ENCODE data around the gene SIGLEC15.

The SIGLEC15 gene

DNA sequence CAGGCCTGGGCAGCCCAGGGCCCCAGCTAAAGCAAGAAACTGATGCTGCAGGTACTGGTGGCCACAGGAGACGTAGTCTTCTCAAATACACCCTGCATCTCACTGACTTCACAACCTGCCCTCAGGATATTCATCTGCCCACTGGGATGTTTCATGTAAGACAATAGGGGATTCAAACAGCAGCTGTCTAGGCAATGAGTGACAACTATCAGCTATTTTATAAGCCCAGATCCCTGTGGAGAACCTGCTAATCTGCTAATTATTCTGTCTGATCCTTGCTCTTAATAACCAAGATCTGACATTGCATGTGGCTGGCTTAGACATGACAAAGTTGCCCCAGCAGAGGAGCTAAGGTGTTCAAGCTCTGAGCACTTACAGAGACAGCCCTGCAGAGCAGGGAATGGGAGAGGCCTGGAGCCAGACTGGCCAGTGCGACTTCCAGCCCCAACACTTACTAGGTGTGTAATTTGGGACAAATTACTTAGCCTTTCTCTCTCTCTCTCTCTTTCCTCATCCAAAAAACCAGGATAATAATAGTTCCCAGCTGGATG, 28.6 kb downstream of the SIGLEC15 start:
- TF ChIP-seq Cebpa-rat (IDR thresholded peaks at IDR 0.05), result no peak
- Histone ChIP-seq H3K4me3 (no peak overlapping the region), H3K4me2 (no peak overlapping the region), H3K9ac (no peak overlapping the region), H3K27me3 (no peaks in the 10 kb centered on the region; the same call in 1 of the 2 replicates), H3K9me3 (no peaks in the 10 kb centered on the region), H4K20me1 (peaks cover 32% of the 10 kb centered on the region), H3K27ac (no peak overlapping the region), H3K36me3 (peaks cover 82% of the 10 kb centered on the region), H3K4me1 (peaks cover 26% of the 10 kb centered on the region)

DNA sequence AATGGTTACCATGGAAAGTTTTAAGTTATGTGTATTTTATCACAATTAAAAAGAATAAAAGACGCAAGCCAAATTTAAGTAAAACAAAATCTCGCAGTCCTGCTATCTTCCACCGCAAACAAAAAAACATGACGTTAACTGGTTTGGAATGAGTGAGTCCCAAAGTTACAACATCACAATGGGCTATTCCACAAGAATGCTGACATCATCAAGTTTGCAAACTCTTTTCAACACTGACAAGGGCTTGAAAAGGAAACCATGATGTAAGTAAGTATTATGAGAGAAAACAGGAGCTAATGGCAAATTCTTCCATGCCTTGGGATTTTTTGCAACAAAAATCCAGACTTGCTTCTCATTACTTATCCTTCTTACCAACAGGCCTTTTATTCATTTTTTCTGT, 31.1 kb downstream of the SIGLEC15 start:
- Histone ChIP-seq H3K4me3 (no peak overlapping the region), H3K9me3 (no peaks in the 10 kb centered on the region), H4K20me1 (peaks cover 10% of the 10 kb centered on the region), H3K27me3 (no peaks in the 10 kb centered on the region), H3K4me1 (peaks cover 2% of the 10 kb centered on the region), H3K9ac (no peak overlapping the region), H3K4me2 (no peak overlapping the region), H3K36me3 (peaks cover 89% of the 10 kb centered on the region), H3K27ac (no peak overlapping the region)
- no peak for TF ChIP-seq Cebpa-rat (IDR thresholded peaks at IDR 0.05)

DNA sequence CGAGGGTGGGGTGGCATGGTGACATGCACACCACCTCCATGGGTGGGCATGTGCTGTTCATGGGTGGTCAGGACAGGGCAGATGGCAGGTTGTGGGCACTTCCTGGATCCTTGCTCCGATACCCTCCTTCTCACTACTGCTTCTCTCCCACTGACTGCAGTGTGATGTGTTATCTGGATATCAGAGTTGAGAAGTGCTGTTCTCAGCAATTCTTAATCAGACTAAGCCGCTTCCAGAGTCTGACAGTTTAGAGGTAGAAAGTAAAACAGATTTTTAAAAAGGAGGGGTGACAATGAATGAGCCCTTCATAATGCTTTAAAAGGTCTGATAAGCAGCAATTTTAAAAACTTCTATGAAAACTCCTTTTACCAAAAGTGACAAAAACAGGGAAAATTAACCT, 33.9 kb downstream of the SIGLEC15 start:
- no peaks in the 10 kb centered on the region for H3K4me1 ChIP-seq
- no peak for TF ChIP-seq Cebpa-rat (IDR thresholded peaks at IDR 0.05)
- no peak overlapping the region for H3K4me3 ChIP-seq
- no peaks in the 10 kb centered on the region for H4K20me1 ChIP-seq
- H3K4me2 ChIP-seq, result no peak overlapping the region
- peaks cover 86% of the 10 kb centered on the region for H3K36me3 ChIP-seq
- H3K27ac ChIP-seq, result no peak overlapping the region
- no peaks in the 10 kb centered on the region for H3K9me3 ChIP-seq
- no peaks in the 10 kb centered on the region for H3K27me3 ChIP-seq
- H3K9ac ChIP-seq, result no peak overlapping the region

DNA sequence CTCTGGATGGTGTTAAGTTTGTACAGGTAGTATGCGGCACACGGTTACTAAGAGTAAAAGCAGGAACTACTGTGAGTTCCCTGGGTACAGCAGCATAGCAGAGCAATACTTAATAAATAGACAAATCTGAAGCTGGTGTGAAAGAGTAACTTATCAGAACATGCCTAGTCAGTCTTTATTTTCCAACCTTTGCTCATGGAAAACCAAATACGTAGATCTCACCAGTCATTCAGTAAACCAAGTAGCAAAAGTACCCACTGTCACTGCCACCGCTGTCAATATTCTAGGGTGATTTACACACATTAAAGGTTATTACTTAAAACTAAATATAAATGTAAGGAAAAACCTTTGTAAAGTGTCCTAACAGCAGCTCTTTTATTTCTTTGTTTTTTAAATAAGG, 35.0 kb downstream of the SIGLEC15 start:
- H3K27ac ChIP-seq, result no peak overlapping the region
- peaks cover 86% of the 10 kb centered on the region for H3K36me3 ChIP-seq

DNA sequence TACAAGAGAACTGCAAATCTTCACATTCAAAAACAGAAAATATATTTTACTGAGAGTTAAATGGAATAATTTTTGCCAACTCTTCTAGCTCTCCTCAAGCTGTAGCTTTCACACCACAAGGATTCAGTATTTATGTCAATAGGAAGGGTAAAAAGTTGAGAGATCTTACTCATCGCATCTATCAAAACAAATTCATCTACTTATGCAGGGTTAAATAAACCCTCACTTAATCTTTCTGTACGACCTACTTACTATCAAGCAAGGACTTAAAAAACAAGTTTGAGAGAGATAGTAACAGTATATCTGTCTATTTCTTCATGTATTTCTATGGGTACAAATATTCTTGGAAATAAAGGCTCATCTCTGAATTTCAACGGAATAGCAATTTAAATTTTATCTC, 35.5 kb downstream of the SIGLEC15 start:
- Histone ChIP-seq H3K4me3 (no peak overlapping the region), H3K36me3 (peaks cover 86% of the 10 kb centered on the region), H3K9ac (no peak overlapping the region), H3K4me1 (no peaks in the 10 kb centered on the region), H3K4me2 (no peak overlapping the region), H3K27me3 (no peaks in the 10 kb centered on the region), H4K20me1 (no peaks in the 10 kb centered on the region), H3K9me3 (no peaks in the 10 kb centered on the region), H3K27ac (no peak overlapping the region)
- TF ChIP-seq Cebpa-rat (IDR thresholded peaks at IDR 0.05), result no peak

More for the DNA sequence above, 35.0 kb downstream of the SIGLEC15 start:
- TF ChIP-seq Cebpa-rat (IDR thresholded peaks at IDR 0.05), result no peak
- Histone ChIP-seq H4K20me1 (no peaks in the 10 kb centered on the region), H3K9me3 (no peaks in the 10 kb centered on the region), H3K27me3 (no peaks in the 10 kb centered on the region), H3K4me3 (no peak overlapping the region), H3K9ac (no peak overlapping the region), H3K4me1 (no peaks in the 10 kb centered on the region), H3K4me2 (no peak overlapping the region)

DNA sequence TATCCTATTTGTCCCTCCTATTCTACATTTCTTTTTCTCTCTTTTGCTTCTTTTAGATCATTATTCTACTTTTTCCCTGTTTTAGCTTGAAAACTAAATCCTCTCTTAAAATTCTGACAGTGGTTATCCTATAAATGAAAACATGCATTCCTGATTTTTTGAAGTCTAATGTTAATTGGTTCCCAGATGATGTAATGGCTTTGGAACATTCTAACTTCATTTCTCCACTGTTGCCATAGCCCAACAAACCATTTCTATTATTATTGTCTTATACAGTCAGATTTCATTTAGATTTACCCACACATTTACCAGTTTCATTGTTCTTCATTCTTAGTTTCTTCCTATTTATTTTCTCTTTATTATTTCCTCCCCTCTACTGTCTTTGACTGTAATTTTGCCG, 36.5 kb downstream of the SIGLEC15 start:
- no peaks in the 10 kb centered on the region for H3K9me3 ChIP-seq
- no peaks in the 10 kb centered on the region for H3K4me1 ChIP-seq
- TF ChIP-seq Cebpa-rat (IDR thresholded peaks at IDR 0.05), result no peak
- H3K4me3 ChIP-seq, result no peak overlapping the region
- peaks cover 86% of the 10 kb centered on the region for H3K36me3 ChIP-seq
- H3K27me3 ChIP-seq, result no peaks in the 10 kb centered on the region
- H3K9ac ChIP-seq, result no peak overlapping the region
- no peaks in the 10 kb centered on the region for H4K20me1 ChIP-seq
- no peak overlapping the region for H3K27ac ChIP-seq
- H3K4me2 ChIP-seq, result no peak overlapping the region

DNA sequence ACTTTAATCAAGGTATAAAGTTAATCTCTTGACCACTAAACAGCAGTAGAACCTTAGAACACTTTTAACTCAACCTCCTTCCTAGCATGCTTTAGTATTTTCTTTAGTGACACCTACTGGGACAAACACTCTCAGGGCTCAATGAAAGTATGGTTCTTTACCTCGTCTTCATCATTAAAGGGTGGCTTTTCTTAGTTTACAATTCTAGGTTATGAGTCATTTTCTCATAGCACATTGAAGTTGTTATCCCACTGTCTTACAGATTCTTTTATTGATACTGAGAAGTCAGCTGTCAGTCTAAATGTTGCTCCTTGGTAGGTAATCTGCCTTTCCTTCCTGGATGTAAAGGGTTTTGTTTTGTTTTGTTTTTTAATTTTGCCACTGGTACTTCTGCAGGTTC, 38.0 kb downstream of the SIGLEC15 start:
- peaks cover 86% of the 10 kb centered on the region for H3K36me3 ChIP-seq
- H3K27me3 ChIP-seq, result no peaks in the 10 kb centered on the region

DNA sequence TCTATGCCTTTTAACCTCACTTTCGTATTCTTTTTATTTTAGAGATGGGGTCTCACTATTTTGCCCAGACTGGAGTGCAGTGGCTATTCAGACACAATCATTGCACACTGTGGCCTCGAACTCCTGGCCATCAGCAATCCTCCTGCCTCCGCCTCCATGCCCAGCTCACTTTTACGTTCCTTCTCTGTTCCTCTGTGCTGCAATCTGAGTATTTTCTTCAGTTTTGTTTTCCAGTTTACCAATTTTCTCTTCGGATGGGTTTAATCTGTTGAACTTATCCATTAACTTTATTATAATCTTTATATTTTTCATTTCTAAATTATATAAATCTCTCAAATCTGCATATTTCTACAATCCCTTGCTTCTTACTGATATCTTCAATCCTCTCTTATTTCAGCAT, 38.6 kb downstream of the SIGLEC15 start:
- Histone ChIP-seq H3K36me3 (peaks cover 81% of the 10 kb centered on the region), H3K27ac (no peak overlapping the region), H3K4me1 (no peaks in the 10 kb centered on the region), H3K9me3 (no peaks in the 10 kb centered on the region), H3K4me2 (no peak overlapping the region), H3K27me3 (no peaks in the 10 kb centered on the region), H4K20me1 (no peaks in the 10 kb centered on the region), H3K4me3 (no peak overlapping the region), H3K9ac (no peak overlapping the region)
- TF ChIP-seq Cebpa-rat (IDR thresholded peaks at IDR 0.05), result no peak

More for the DNA sequence above, 38.0 kb downstream of the SIGLEC15 start:
- Histone ChIP-seq H3K4me1 (no peaks in the 10 kb centered on the region), H3K9me3 (no peaks in the 10 kb centered on the region), H3K4me3 (no peak overlapping the region), H3K27ac (no peak overlapping the region), H3K4me2 (no peak overlapping the region), H4K20me1 (no peaks in the 10 kb centered on the region), H3K9ac (no peak overlapping the region)
- TF ChIP-seq Cebpa-rat (IDR thresholded peaks at IDR 0.05), result no peak

DNA sequence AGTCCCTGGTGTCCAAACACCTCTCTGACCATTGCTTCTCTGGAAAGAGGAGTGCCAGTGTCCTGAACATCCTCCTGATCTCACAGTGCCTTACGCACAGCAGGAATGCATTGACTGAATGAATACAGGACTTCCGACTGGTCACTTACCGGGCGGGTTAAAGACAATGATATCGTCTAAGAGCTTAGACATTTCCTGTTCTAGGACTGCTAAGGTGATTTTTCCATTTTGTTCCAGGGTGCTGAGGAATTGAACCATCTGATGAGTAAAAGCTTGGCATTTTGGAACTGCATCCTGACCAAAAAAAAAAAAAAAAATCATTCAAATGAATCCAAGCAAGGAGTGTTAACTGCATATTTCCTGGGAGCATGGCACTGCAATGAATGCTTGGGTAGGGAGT, 40.0 kb downstream of the SIGLEC15 start:
- peaks cover 81% of the 10 kb centered on the region for H3K36me3 ChIP-seq

DNA sequence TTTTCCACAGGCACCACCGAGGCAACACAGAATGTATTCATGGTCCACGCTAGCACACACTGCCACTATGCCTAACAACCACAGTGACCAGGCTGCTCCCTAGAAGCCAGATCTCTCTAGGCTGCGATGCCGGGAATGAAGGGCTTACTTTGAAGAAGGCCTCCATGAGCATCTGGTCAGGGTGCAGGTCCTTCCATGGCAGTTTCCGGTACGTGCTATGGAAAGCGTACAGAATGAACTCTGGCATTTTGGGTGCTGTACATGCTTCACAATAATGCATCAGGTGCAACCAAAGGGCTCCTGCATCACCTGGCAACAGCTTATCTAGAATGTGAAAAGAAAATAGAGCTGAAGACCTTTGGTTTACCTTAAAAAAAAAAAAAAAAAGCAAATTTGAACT, 44.9 kb downstream of the SIGLEC15 start:
- no peak overlapping the region for H3K4me3 ChIP-seq
- no peaks in the 10 kb centered on the region for H3K27me3 ChIP-seq
- H3K4me1 ChIP-seq, result peaks cover 14% of the 10 kb centered on the region
- peaks cover 88% of the 10 kb centered on the region for H3K36me3 ChIP-seq
- H3K27ac ChIP-seq, result no peak overlapping the region
- TF ChIP-seq Cebpa-rat (IDR thresholded peaks at IDR 0.05), result no peak
- H3K4me2 ChIP-seq, result no peak overlapping the region
- H4K20me1 ChIP-seq, result no peaks in the 10 kb centered on the region
- peaks cover 40% of the 10 kb centered on the region for H3K9me3 ChIP-seq
- no peak overlapping the region for H3K9ac ChIP-seq

More for the DNA sequence above, 40.0 kb downstream of the SIGLEC15 start:
- no peak overlapping the region for H3K4me3 ChIP-seq
- H4K20me1 ChIP-seq, result no peaks in the 10 kb centered on the region
- no peak overlapping the region for H3K4me2 ChIP-seq
- H3K4me1 ChIP-seq, result no peaks in the 10 kb centered on the region
- no peak for TF ChIP-seq Cebpa-rat (IDR thresholded peaks at IDR 0.05)
- no peaks in the 10 kb centered on the region for H3K27me3 ChIP-seq
- H3K9me3 ChIP-seq, result no peaks in the 10 kb centered on the region
- H3K27ac ChIP-seq, result no peak overlapping the region
- no peak overlapping the region for H3K9ac ChIP-seq

Measured in BLaER1 (cell line).